MM.1S (cell line): ENCODE measurements around the gene ZNF222.

Experiments used
- EZH2 ChIP-seq: fragments of 300-600 bp; sonication (generic); optimal IDR thresholded peaks from 2 replicates; pipeline ENCODE3; 2017; ENCODE audit warnings: low read depth, mild to moderate bottlenecking, antibody characterized with exemption, low read length, mixed read lengths
- EZH2phosphoT487 ChIP-seq: fragments of 300-600 bp; sonication (generic); IDR thresholded peaks from 2 replicates; pipeline ENCODE4 v1.6.1; 2018; ENCODE audit warnings: antibody characterized with exemption, low read length
- TF ChIP-seq, protein P1 (sequence below): fragments of 300-600 bp; sonication (generic); IDR thresholded peaks from 2 replicates; pipeline ENCODE4 v1.5.1; 2016; ENCODE audit warnings: antibody characterized with exemption, low read length, mixed read lengths

DNA sequence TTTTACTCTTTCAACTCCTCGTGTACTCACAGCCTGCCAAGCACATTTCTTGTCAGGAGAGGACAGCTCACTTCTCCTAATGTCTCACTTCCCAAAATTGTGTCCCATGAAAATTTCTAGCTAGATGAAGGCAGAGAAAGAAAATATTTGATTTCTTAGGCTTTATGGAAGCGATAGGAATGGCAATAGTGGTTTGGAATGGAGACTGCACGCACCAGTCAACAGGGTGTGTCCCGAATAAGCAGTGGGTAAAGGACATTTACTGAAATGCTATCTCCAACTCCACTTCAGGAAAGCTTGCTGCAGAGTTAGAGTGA is 321 bp upstream of the ZNF222 start:
- TF ChIP-seq, protein P1, sequence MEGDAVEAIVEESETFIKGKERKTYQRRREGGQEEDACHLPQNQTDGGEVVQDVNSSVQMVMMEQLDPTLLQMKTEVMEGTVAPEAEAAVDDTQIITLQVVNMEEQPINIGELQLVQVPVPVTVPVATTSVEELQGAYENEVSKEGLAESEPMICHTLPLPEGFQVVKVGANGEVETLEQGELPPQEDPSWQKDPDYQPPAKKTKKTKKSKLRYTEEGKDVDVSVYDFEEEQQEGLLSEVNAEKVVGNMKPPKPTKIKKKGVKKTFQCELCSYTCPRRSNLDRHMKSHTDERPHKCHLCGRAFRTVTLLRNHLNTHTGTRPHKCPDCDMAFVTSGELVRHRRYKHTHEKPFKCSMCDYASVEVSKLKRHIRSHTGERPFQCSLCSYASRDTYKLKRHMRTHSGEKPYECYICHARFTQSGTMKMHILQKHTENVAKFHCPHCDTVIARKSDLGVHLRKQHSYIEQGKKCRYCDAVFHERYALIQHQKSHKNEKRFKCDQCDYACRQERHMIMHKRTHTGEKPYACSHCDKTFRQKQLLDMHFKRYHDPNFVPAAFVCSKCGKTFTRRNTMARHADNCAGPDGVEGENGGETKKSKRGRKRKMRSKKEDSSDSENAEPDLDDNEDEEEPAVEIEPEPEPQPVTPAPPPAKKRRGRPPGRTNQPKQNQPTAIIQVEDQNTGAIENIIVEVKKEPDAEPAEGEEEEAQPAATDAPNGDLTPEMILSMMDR = no peak
- no peak for TF ChIP-seq EZH2
- no peak for TF ChIP-seq EZH2phosphoT487
